Skin epidermis (tissue), 12 donors: Measurements from ENCODE around the gene ST3GAL4.
"Not testable (repeated sequence)": the region's sequence is repeated elsewhere in the genome, so short reads cannot be mapped to it uniquely, and the experiment has no call there.

Source experiments
- H3K27ac ChIP-seq, 21 experiments: fragments of 200-600 bp; sonication (generic) in 11 of 21; one replicate each; pipeline ENCODE4 v1.5.0; 2020; ENCODE audit warnings: mild to moderate bottlenecking in 3 of 21, inconsistent platforms in 2 of 21, moderate library complexity in 2 of 21
- H3K4me3 ChIP-seq, 7 experiments: fragments of 200-600 bp; sonication (generic) in 2 of 7; one replicate each; pipeline ENCODE4 v1.5.0; 2020; ENCODE audit warnings: inconsistent platforms in 2 of 7, mild to moderate bottlenecking in 2 of 7, moderate library complexity in 1 of 7

Gene ST3GAL4

DNA sequence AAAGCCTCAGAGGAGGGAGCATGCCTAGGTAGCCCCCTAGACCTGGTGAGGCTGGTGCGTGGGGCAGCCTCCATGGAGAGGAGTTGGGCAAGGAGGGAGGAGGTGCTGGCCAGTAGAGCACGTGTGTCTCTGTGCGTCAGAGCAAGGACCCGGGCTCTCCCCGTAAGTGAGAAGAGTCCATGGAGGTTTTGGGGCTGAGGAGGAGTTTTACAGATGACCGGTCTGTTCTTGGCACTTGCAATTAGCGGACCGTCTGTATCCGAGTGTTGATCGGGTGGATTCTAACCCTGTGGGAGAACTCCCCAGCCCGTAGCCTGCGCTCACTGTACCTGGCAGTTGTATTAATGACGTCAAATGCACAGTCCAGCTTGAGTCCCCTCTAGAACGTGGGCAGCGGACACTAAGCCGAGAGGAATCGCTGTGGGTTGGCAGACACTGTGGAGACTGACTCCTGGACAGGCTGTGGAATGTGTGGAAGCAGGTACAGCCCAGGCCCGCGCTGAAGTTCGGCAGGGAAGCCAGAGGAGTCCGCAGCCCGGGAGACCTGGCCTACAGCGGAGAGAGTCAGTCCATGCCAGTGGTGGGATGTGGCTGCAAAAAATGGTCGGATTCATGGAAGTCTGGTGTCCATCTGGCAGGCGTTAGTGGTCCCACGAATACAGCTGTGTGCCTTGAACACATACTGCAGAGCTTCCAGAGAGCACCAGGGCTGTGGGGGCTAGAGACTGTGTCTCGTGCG, 19.2 kb downstream of the ST3GAL4 start:
- not testable (repeated sequence) for H3K27ac ChIP-seq

DNA sequence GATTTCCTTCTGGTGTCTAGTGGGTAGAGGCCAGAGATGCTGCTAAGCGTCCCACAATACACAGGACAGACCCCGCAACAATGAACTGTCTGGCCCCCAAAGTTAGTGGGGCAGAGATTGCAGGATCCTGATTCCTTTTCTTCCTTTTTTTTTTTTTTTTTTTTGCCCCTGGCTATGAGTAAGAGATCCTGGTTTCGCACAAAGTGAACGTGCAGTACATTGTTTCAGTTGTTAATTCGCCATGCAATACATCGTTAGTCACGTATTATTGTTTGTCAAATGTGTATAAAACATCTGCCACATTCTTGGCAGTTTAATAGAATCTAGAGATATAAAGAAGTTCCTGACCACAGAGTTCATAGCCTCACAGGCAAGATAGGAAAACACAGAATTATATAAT, 20.2 kb downstream of the ST3GAL4 start:
- H3K27ac ChIP-seq: no peak overlapping the region
- no peak overlapping the region for H3K4me3 ChIP-seq

More for the DNA sequence above, 19.2 kb downstream of the ST3GAL4 start:
- H3K4me3 ChIP-seq: not testable (repeated sequence)

DNA sequence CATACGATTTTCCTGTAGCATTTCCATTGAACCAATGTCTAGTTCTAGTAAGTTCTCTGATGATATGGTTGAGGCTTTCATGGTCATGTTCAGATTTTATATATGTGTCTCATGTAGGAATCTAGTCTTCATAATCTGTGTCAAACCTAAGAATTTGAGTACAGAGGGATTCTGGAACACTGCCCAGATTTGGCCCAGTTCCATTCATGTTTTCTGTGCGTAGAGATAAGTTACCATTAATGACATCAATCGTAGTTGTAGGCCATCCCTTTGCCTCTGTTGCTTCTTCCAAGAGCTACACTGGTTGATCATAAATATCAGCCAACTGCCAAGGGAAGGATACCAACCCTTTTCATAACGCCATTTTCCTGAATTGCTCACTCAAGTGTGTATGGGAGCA, 23.3 kb downstream of the ST3GAL4 start:
- H3K4me3 ChIP-seq: no peak overlapping the region
- H3K27ac ChIP-seq: no peak overlapping the region

DNA sequence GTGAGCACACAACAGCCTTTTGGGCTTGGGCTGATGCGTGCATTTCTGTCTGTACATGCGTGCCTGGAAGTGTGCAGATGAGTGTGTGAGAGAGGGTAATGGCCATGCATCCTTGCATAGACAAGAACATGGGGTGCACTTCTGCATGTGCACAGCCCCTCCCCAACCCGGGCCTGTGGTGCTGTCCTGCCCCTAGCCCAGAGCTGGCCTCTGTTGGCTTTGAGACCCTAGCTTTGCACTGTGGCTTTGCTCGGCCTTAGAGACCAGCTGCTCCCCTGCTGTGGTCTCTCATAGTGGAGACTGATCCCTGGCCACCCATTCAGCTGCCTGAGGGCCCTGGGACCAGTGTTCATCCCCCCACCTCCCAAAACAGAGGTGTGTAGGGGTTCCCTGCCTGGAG, 25.4 kb downstream of the ST3GAL4 start:
- H3K4me3 ChIP-seq: no peak overlapping the region
- H3K27ac ChIP-seq: no peak overlapping the region

GRCh38 chr11:126381960-126382359, 26.5 kb downstream of the ST3GAL4 start:
- not testable (repeated sequence) for H3K27ac ChIP-seq, H3K4me3 ChIP-seq

DNA sequence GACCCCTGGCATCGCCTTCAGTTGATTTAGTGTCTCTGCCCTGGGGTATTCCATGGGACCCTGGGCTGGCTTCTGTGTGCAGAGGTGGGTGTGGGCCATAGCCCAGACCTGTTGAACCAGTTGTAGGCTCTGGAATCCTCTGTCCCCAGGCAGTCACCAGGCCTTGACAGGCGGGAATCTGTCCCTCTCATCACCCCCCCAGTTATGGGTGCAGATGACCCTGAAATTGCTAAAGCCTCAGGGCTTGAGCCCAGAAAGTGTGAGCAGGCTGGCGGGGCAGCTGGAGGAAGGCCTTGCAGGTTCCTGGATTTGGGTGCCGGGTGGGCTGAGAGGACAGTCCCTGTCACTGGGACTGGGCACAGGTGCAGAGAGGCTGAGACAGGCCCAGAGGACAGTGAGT, 27.2 kb downstream of the ST3GAL4 start:
- not testable (repeated sequence) for H3K27ac ChIP-seq, H3K4me3 ChIP-seq

DNA sequence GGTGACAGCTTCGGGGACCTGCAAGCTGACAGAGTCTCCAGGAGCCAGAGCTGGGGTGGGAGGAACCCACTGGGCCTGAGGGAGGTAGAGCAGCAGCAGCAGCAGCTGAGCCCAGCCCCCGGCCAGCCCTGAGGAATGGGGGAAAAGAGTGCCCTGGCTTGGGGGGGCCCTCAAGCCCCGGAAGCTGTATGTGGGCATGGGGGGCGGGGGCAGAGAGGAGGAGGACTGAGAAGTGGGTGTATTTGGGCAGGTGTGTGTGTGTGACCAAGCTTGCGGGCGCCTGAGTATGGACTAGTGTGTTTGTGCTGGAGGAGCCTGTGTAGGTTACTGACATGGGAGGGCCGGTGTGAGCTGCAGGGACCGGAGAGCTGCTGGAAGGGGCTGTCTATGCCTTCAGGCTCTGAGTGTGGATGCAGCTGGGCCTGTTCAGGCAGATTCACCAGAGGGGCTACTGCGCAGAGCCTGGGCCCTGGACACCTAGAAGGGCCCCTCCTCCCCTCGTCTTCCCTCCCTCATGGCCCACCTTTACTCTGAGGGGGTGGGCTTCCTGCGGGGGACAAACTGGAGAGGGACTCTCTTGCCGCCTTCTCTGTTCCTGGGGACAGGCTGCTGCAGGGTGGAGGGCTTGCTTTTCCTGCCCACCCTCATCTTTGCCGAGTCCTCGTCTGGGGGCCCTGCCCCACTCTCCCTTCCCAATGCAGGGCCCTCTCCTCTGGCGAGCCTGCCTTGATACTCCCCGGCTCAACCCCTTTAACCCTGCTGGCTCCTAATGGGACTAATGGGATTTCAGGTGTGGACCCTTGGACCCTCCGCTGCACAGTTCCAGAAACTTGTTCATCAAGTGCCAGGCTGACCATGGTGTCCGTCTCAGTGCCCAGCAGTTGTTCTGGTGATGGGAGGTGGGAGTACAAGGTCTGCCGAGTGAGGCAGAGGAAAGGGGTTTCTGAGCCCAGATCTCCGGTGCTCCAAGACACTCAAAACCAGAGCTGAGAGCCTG, 28.2 kb downstream of the ST3GAL4 start:
- peak overlapping the region in 7 of 21 experiments; percentile 20 to 64 (median 50) for H3K27ac ChIP-seq
- H3K4me3 ChIP-seq: no peak overlapping the region

DNA sequence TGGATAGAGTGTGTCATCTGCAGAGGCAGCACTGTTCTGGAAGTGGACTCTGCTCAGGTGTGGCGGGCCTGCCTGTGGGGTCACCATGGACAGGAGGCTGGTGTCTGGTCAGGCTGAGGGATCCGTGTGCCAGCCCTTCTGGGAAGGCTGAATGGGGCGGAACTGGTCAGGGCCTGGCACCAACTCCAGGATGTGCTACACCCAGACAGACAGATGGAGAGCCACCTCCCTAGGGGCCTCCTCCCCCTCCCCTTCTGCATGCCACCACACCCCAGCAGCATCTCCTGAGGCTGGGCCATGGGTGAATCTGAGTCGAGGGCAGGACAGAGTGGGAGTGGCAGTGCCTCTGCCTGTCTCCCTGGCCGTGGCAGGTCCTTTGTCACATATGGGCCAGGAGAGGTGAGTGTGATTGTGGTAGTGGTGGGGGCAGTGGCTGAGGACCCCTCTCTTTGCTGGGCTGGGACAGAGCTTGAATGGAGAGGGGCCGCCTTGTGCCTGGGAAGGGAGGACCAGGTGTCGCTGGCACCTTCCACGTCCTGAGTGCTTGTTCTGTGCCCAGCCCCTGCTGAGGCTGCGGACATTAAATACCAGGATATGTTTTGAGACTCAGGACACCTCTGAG, 29.1 kb downstream of the ST3GAL4 start:
- no peak overlapping the region for H3K27ac ChIP-seq

GRCh38 chr11:126385991-126386728, 30.7 kb downstream of the ST3GAL4 start:
- Histone ChIP-seq H3K27ac (peak overlapping the region in 10 of 21 experiments; percentile 1 to 75 (median 51)), H3K4me3 (no peak overlapping the region)

More for the DNA sequence above, 29.1 kb downstream of the ST3GAL4 start:
- H3K4me3 ChIP-seq: no peak overlapping the region

- not testable (repeated sequence) for H3K4me3 ChIP-seq
- peak overlapping the region in 7 of 21 experiments; percentile 20 to 53 (median 31) for H3K27ac ChIP-seq
Measured at GRCh38 chr11:126386729-126387071, 31.2 kb downstream of the ST3GAL4 start.

- Histone ChIP-seq H3K4me3 (no peak overlapping the region), H3K27ac (no peak overlapping the region)
Measured at GRCh38 chr11:126387857-126388256, 32.4 kb downstream of the ST3GAL4 start.

DNA sequence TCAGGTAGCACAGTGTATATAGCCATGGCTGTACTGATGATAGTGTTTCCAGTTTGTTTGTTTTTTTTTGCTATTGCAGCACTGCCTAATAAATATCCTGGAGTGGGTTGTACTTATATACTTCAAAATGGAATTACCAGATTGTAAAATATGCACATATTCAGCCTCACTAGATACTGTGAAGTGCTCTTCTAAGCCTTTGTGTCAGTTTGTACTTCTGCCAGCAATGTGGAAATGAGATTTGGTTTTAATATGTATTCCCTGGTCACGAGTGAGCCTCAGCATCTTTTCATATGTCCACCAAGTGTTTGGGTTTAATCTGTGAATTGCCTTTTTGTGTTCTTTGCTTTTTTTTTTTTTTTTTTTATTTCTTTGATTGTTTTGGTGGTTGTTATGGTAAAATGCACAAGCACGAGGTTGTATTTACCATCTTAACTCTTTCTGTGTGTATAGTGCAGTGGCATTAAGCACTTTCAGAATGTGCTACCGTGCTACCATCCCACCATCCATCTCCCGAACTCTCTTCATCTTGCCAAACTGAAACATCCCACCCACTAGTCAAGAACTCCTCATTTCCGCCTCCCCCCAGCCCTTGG, 34.9 kb downstream of the ST3GAL4 start:
- no peak overlapping the region for H3K27ac ChIP-seq
- H3K4me3 ChIP-seq: no peak overlapping the region

- peak overlapping the region in 8 of 21 experiments; percentile 6 to 77 (median 49) for H3K27ac ChIP-seq
- H3K4me3 ChIP-seq: no peak overlapping the region
Measured at GRCh38 chr11:126391286-126391954, 35.9 kb downstream of the ST3GAL4 start.

- H3K4me3 ChIP-seq: no peak overlapping the region
Measured at GRCh38 chr11:126391970-126392632, 36.6 kb downstream of the ST3GAL4 start.

DNA sequence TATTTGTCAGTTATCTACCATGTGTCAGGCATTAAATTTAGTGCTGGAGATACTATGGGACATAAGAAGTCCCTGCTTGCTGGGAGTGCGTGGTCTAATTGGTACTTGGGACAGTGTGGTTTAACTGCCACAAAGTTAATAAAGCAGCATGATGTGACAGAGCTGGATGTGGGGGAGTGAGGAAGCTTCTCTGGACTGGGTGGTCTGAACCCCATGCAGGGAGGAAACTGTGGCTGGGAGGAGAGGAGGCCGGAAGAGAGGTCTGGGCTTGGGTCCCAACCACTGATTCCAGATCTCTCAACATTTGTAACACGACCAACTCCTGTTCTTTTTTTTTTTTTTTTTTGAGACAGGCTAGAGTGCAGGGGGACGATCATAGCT, 37.1 kb downstream of the ST3GAL4 start:
- Histone ChIP-seq H3K4me3 (no peak overlapping the region), H3K27ac (peak overlapping the region in 6 of 21 experiments; percentile 26 to 79 (median 32))

More at GRCh38 chr11:126391970-126392632, 36.6 kb downstream of the ST3GAL4 start:
- peak overlapping the region in 10 of 21 experiments; percentile 2 to 53 (median 28) for H3K27ac ChIP-seq

- Histone ChIP-seq H3K27ac (peak overlapping the region in 7 of 21 experiments; percentile 4 to 79 (median 34)), H3K4me3 (no peak overlapping the region)
Measured at GRCh38 chr11:126393143-126393542, 37.7 kb downstream of the ST3GAL4 start.

GRCh38 chr11:126394036-126394435, 38.5 kb downstream of the ST3GAL4 start:
- Histone ChIP-seq H3K27ac (peak overlapping the region in 11 of 21 experiments; percentile 2 to 79 (median 32)), H3K4me3 (no peak overlapping the region)

- peak overlapping the region in 10 of 21 experiments; percentile 2 to 79 (median 40) for H3K27ac ChIP-seq
- not testable (repeated sequence) for H3K4me3 ChIP-seq
Measured at GRCh38 chr11:126394634-126395072, 39.2 kb downstream of the ST3GAL4 start.
